ENCODE results near the gene CYTL1. TPM values are rescaled to one million over a fixed set of nuclear protein-coding genes. Genes with fewer than 3 reads are reported as not detected.

Gene CYTL1
- polyA plus RNA-seq, 1 donor from 2014 or later: not detected

GRCh38 chr4:4969298-4969697, 50.0 kb downstream of the CYTL1 start:
- no peak overlapping the region for H3K9ac ChIP-seq (ENCODE audit: low read length)
- H3K9me2 ChIP-seq (ENCODE audit: insufficient read depth, low read length): no peaks in the 10 kb centered on the region
- H3K36me3 ChIP-seq (ENCODE audit: insufficient read depth, low read length): no peaks in the 10 kb centered on the region
- no peaks in the 10 kb centered on the region for H3K79me2 ChIP-seq (replicated peaks; ENCODE audit: insufficient read depth, low read length)
- no peak overlapping the region for H3K4me3 ChIP-seq (ENCODE audit: low read length)
- H3F3A ChIP-seq (ENCODE audit: insufficient read depth, low read length, poor library complexity, severe bottlenecking): no peaks in the 10 kb centered on the region
- no peak overlapping the region for H2AFZ ChIP-seq (ENCODE audit: low read depth, low read length)
- no peak for TF ChIP-seq MXI1 (conservative IDR thresholded peaks at IDR 0.05; ENCODE audit: poor library complexity, severe bottlenecking)
- TF ChIP-seq RAD21 (conservative IDR thresholded peaks at IDR 0.05): no peak
- no peak for TF ChIP-seq EZH2 (IDR thresholded peaks at IDR 0.05; ENCODE audit: borderline replicate concordance, insufficient read depth, low read length, poor library complexity, severe bottlenecking)
- TF ChIP-seq TAF1 (IDR thresholded peaks at IDR 0.05; ENCODE audit: low read depth): no peak
- TF ChIP-seq, protein P1, sequence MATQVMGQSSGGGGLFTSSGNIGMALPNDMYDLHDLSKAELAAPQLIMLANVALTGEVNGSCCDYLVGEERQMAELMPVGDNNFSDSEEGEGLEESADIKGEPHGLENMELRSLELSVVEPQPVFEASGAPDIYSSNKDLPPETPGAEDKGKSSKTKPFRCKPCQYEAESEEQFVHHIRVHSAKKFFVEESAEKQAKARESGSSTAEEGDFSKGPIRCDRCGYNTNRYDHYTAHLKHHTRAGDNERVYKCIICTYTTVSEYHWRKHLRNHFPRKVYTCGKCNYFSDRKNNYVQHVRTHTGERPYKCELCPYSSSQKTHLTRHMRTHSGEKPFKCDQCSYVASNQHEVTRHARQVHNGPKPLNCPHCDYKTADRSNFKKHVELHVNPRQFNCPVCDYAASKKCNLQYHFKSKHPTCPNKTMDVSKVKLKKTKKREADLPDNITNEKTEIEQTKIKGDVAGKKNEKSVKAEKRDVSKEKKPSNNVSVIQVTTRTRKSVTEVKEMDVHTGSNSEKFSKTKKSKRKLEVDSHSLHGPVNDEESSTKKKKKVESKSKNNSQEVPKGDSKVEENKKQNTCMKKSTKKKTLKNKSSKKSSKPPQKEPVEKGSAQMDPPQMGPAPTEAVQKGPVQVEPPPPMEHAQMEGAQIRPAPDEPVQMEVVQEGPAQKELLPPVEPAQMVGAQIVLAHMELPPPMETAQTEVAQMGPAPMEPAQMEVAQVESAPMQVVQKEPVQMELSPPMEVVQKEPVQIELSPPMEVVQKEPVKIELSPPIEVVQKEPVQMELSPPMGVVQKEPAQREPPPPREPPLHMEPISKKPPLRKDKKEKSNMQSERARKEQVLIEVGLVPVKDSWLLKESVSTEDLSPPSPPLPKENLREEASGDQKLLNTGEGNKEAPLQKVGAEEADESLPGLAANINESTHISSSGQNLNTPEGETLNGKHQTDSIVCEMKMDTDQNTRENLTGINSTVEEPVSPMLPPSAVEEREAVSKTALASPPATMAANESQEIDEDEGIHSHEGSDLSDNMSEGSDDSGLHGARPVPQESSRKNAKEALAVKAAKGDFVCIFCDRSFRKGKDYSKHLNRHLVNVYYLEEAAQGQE (IDR thresholded peaks at IDR 0.05; ENCODE audit: borderline replicate concordance): no peak
- no peak for TF ChIP-seq POLR2AphosphoS5 (IDR thresholded peaks at IDR 0.05)
- no peak for TF ChIP-seq SMC3 (conservative IDR thresholded peaks at IDR 0.05; ENCODE audit: poor library complexity)
- TF ChIP-seq, protein P2, sequence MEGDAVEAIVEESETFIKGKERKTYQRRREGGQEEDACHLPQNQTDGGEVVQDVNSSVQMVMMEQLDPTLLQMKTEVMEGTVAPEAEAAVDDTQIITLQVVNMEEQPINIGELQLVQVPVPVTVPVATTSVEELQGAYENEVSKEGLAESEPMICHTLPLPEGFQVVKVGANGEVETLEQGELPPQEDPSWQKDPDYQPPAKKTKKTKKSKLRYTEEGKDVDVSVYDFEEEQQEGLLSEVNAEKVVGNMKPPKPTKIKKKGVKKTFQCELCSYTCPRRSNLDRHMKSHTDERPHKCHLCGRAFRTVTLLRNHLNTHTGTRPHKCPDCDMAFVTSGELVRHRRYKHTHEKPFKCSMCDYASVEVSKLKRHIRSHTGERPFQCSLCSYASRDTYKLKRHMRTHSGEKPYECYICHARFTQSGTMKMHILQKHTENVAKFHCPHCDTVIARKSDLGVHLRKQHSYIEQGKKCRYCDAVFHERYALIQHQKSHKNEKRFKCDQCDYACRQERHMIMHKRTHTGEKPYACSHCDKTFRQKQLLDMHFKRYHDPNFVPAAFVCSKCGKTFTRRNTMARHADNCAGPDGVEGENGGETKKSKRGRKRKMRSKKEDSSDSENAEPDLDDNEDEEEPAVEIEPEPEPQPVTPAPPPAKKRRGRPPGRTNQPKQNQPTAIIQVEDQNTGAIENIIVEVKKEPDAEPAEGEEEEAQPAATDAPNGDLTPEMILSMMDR (IDR thresholded peaks at IDR 0.05; ENCODE audit: poor library complexity, severe bottlenecking): no peak
- no peak for TF ChIP-seq EP300 (conservative IDR thresholded peaks at IDR 0.05; ENCODE audit: poor library complexity, severe bottlenecking)
- H3K27ac ChIP-seq (ENCODE audit: low read length): no peak overlapping the region
- H3K9me3 ChIP-seq (ENCODE audit: low read length): peaks cover 2% of the 10 kb centered on the region
- H3K27me3 ChIP-seq (ENCODE audit: insufficient read depth, low read depth, low read length): no peaks in the 10 kb centered on the region
- no peaks in the 10 kb centered on the region for H4K20me1 ChIP-seq (ENCODE audit: insufficient read depth)
- H3K4me2 ChIP-seq (ENCODE audit: low read length): no peak overlapping the region

DNA sequence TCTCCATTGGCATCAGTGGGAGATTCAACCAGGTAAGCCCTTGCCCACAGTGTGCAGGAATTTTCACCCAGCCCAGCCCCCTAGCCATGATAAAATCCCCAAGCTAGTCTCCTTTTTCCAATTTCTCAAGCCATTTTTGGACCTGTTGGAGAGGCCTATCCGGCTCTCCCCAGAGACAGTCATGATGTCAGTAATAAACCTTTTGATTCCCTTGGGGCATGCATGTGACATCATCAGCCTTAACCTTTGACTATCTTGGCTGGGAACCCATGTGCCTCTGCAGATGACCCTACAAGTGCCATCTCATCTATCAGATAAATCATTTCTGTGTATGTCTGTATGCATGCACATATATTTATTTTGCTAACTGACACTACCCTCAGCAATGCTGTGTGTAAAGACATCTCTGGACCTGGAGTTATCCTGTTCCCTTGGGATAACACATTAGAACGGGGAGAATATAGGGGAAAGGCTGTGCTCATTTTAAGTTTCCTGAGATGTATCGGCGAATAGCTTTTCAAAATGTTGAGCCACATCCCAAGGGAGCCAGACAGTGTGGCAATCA, 51.0 kb downstream of the CYTL1 start:
- Histone ChIP-seq H3K9me2 (ENCODE audit: insufficient read depth, low read length) (no peaks in the 10 kb centered on the region), H4K20me1 (ENCODE audit: insufficient read depth) (no peaks in the 10 kb centered on the region), H3K4me3 (ENCODE audit: low read length) (no peak overlapping the region), H2AFZ (ENCODE audit: low read depth, low read length) (no peak overlapping the region), H3K9ac (ENCODE audit: low read length) (no peak overlapping the region), H3K27ac (ENCODE audit: low read length) (no peak overlapping the region), H3K27me3 (ENCODE audit: insufficient read depth, low read depth, low read length) (no peaks in the 10 kb centered on the region), H3K79me2 (replicated peaks; ENCODE audit: insufficient read depth, low read length) (no peaks in the 10 kb centered on the region), H3K9me3 (ENCODE audit: low read length) (peaks cover 2% of the 10 kb centered on the region), H3K4me2 (ENCODE audit: low read length) (no peak overlapping the region), H3F3A (ENCODE audit: insufficient read depth, low read length, poor library complexity, severe bottlenecking) (no peaks in the 10 kb centered on the region), H3K36me3 (ENCODE audit: insufficient read depth, low read length) (no peaks in the 10 kb centered on the region)
- no peak for TF ChIP-seq TAF1 (IDR thresholded peaks at IDR 0.05; ENCODE audit: low read depth)
- TF ChIP-seq EP300 (conservative IDR thresholded peaks at IDR 0.05; ENCODE audit: poor library complexity, severe bottlenecking): no peak
- no peak for TF ChIP-seq SMC3 (conservative IDR thresholded peaks at IDR 0.05; ENCODE audit: poor library complexity)
- TF ChIP-seq EZH2 (IDR thresholded peaks at IDR 0.05; ENCODE audit: borderline replicate concordance, insufficient read depth, low read length, poor library complexity, severe bottlenecking): no peak
- TF ChIP-seq RAD21 (conservative IDR thresholded peaks at IDR 0.05): no peak
- TF ChIP-seq MXI1 (conservative IDR thresholded peaks at IDR 0.05; ENCODE audit: poor library complexity, severe bottlenecking): no peak
- no peak for TF ChIP-seq POLR2AphosphoS5 (IDR thresholded peaks at IDR 0.05)
- TF ChIP-seq, protein P2 (IDR thresholded peaks at IDR 0.05; ENCODE audit: poor library complexity, severe bottlenecking): no peak
- TF ChIP-seq, protein P1 (IDR thresholded peaks at IDR 0.05; ENCODE audit: borderline replicate concordance): no peak
